ENCODE measurements around the gene DLG2.

- TF ChIP-seq CTCF (IDR thresholded peaks at IDR 0.05; ENCODE audit: insufficient read depth, low read length) (no peak), REST (IDR thresholded peaks at IDR 0.05; ENCODE audit: insufficient replicate concordance, low read depth) (no peak), GABPA (IDR thresholded peaks at IDR 0.05; ENCODE audit: low read depth) (no peak)
These were observed 2072.3 kb downstream of the DLG2 start for GRCh38 chr11:83554876-83555275.
